Measurements from ENCODE around the gene LRRC26. TPM values are rescaled to one million over a fixed set of nuclear protein-coding genes. Genes with fewer than 3 reads are reported as not detected.

Gene LRRC26
- total RNA-seq, 1 experiment from 2014 or later, result 0.52 TPM

- H3K4me3 Mint-ChIP-seq (ENCODE audit: low read depth, unreplicated experiment), result no peak overlapping the region
- intact Hi-C loops (cut with micrococcal nuclease; ENCODE audit: unreplicated experiment), result no loop called here
- peaks cover 15% of the 10 kb centered on the region for H3K36me3 Mint-ChIP-seq (ENCODE audit: insufficient read depth, unreplicated experiment)
- CTCF ChIA-PET, result interaction anchor here (0.5 to 0.6 kb wide), 3 partner anchors 24 to 390 kb away, joined by 4 to 5 read pairs (median 4); no protein-coding TSS in a partner anchor
- no peak for DNase-seq
- no TSS peak for BruUV-seq (replicated peaks)
- no peaks in the 10 kb centered on the region for H3K4me1 Mint-ChIP-seq (ENCODE audit: low read depth, unreplicated experiment)
- no peak for TF ChIP-seq CTCF (IDR thresholded peaks at IDR 0.05; ENCODE audit: unreplicated experiment)
- no peaks in the 10 kb centered on the region for H3K9me3 Mint-ChIP-seq (ENCODE audit: low read depth, unreplicated experiment)
- peaks cover 46% of the 10 kb centered on the region for H3K27me3 Mint-ChIP-seq (ENCODE audit: unreplicated experiment)
- no peak overlapping the region for H3K27ac Mint-ChIP-seq (ENCODE audit: unreplicated experiment)
Measured at GRCh38 chr9:137166380-137167229, 3.2 kb downstream of the LRRC26 start.

- Mint-ChIP-seq H3K9me3 (ENCODE audit: low read depth, unreplicated experiment) (no peaks in the 10 kb centered on the region), H3K27me3 (ENCODE audit: unreplicated experiment) (peaks cover 59% of the 10 kb centered on the region), H3K36me3 (ENCODE audit: insufficient read depth, unreplicated experiment) (peaks cover 7% of the 10 kb centered on the region), H3K4me1 (ENCODE audit: low read depth, unreplicated experiment) (no peaks in the 10 kb centered on the region), H3K27ac (ENCODE audit: unreplicated experiment) (no peak overlapping the region), H3K4me3 (ENCODE audit: low read depth, unreplicated experiment) (no peak overlapping the region)
- CTCF ChIA-PET, result no interaction called here
- intact Hi-C loops (cut with micrococcal nuclease; ENCODE audit: unreplicated experiment), result no loop called here
- no peak for DNase-seq
- TF ChIP-seq CTCF (IDR thresholded peaks at IDR 0.05; ENCODE audit: unreplicated experiment), result no peak
- BruUV-seq (replicated peaks), result no TSS peak
Measured at GRCh38 chr9:137165250-137165836, 4.5 kb downstream of the LRRC26 start.

- CTCF ChIA-PET, result no interaction called here
Measured at GRCh38 chr9:137164370-137165249, 5.2 kb downstream of the LRRC26 start.

More at GRCh38 chr9:137164370-137165249, 5.2 kb downstream of the LRRC26 start:
- Mint-ChIP-seq H3K36me3 (ENCODE audit: insufficient read depth, unreplicated experiment) (peaks cover 6% of the 10 kb centered on the region), H3K4me1 (ENCODE audit: low read depth, unreplicated experiment) (no peaks in the 10 kb centered on the region), H3K27me3 (ENCODE audit: unreplicated experiment) (peaks cover 66% of the 10 kb centered on the region), H3K4me3 (ENCODE audit: low read depth, unreplicated experiment) (no peak overlapping the region), H3K27ac (ENCODE audit: unreplicated experiment) (no peak overlapping the region), H3K9me3 (ENCODE audit: low read depth, unreplicated experiment) (no peaks in the 10 kb centered on the region)
- intact Hi-C loops (cut with micrococcal nuclease; ENCODE audit: unreplicated experiment), result no loop called here
- no peak for TF ChIP-seq CTCF (IDR thresholded peaks at IDR 0.05; ENCODE audit: unreplicated experiment)
- no peak for DNase-seq
- no TSS peak for BruUV-seq (replicated peaks)
